ENCODE data around the gene ARL16. TPM values are rescaled to one million over a fixed set of nuclear protein-coding genes. Genes with fewer than 3 reads are reported as not detected.

The ARL16 gene
- total and polyA plus RNA-seq, 2 of the 8 experiments (the other 6 are each of a cell fraction or from before 2014, with no cell fraction given), result 37.0 to 60.8 TPM

DNA sequence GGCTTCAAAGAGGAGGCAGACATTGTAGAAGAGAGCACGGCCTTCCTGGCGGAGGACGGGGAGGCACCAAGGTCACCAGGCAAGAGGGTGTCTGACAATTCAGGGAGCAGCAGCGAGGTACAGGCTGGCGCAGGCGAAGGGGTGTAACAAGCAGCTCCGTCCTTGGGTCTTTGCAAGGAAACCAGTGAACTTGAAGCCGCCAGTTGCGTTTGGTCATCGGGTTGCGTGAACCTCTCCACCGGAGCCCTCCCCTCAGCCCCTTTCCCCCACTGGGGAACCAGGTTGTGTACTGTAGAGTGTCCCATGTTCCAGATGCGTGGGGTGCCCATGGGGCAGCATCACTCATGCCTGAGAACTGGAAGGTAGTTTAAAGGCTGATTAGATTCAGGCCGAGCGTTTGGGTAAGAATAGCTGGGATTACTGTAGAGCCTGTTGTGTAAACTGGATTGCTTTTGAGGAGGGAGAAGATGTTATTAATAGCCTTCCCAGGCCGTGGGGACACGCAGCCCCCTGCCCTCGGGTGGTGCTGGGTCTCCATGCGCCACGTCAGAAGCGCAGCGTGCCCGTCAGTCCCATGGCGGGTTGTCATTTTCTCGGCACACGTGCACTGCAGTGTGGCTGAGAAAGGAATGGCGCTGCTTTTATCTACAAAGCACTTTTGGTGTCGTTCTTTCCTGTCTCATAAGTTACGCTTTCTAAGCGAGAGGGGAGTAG is 22.1 kb upstream of the ARL16 start:
- no peak overlapping the region for H2AFZ ChIP-seq (ENCODE audit: low read length)
- no peak for DNase-seq (ENCODE audit: low read depth in 1 of 2, low spot score in 2 of 2)
- no peak overlapping the region for H2BK20ac ChIP-seq (ENCODE audit: low read length)
- peaks cover 0 to 22% (median 14%) of the 10 kb centered on the region in 4 experiments; a peak in 5 of 7 replicates for H3K4me1 ChIP-seq (replicated peaks in 1 of 4; ENCODE audit: control insufficient read depth in 3 of 4, insufficient read depth in 4 of 4, low read length in 3 of 4)
- peaks cover 9 to 43% of the 10 kb centered on the region in 2 experiments; a peak in 3 of 4 replicates for H3K79me2 ChIP-seq (ENCODE audit: control insufficient read depth in 1 of 2, insufficient read depth in 2 of 2, low read length in 2 of 2)
- 93% methylated on average over 27 of the region's 30 CpGs; no CpG with 5 or more reads in 1 of the 2 experiments for WGBS, 2 experiments (ENCODE audit: extremely low coverage in 1 of 2, insufficient coverage in 1 of 2, insufficient read length in 1 of 2, insufficient replicate concordance in 2 of 2, low coverage in 1 of 2, low lambda C conversion rate in 2 of 2, missing lambda C conversion rate in 1 of 2)
- no peaks in the 10 kb centered on the region for H3K27me3 ChIP-seq (replicated peaks in 1 of 4; ENCODE audit: control insufficient read depth in 3 of 4, extremely low read depth in 1 of 4, insufficient read depth in 3 of 4, low read length in 3 of 4)
- H3K4me3 ChIP-seq (ENCODE audit: extremely low read depth in 1 of 4, insufficient read depth in 2 of 4, low read depth in 3 of 4, low read length in 4 of 4), result no peak overlapping the region
- ChIA-PET POLR2A (ENCODE audit: partially characterized antibody) (interaction anchor here (0.8 to 17.2 kb wide), 6 partner anchors 18 to 307 kb away, joined by 3 to 436 read pairs (median 4); partner anchors contain the start of genes ARL16, HGS, MAFG and SLC25A10), CTCF (ENCODE audit: partially characterized antibody) (interaction anchor here (0.6 to 1.9 kb wide), 3 partner anchors 33 to 187 kb away, joined by 3 to 6 read pairs (median 3); no protein-coding TSS in a partner anchor)
- no peak overlapping the region for H2BK5ac ChIP-seq (ENCODE audit: low read depth, low read length)
- peaks cover 10 to 11% of the 10 kb centered on the region in 2 experiments for H4K20me1 ChIP-seq (replicated peaks in 1 of 2; ENCODE audit: control insufficient read depth in 1 of 2, insufficient read depth in 2 of 2, low read length in 2 of 2)
- H3K23me2 ChIP-seq (ENCODE audit: low read depth, low read length), result peaks cover 13% of the 10 kb centered on the region
- no peak overlapping the region for H4K8ac ChIP-seq (ENCODE audit: extremely low read depth, insufficient read depth, low read length)
- no peak overlapping the region for H2AK5ac ChIP-seq (ENCODE audit: low read depth, low read length)
- no peak overlapping the region for H4K91ac ChIP-seq (replicated peaks; ENCODE audit: insufficient read length, low read length)
- no peak overlapping the region for H3K56ac ChIP-seq (replicated peaks; ENCODE audit: insufficient read length, low read depth, low read length)
- no peak overlapping the region for H3K23ac ChIP-seq (ENCODE audit: insufficient read length)
- H3K9ac ChIP-seq (replicated peaks in 1 of 4; ENCODE audit: extremely low read depth in 1 of 4, low read depth in 3 of 4, low read length in 3 of 4), result no peak overlapping the region
- H3K4ac ChIP-seq (replicated peaks; ENCODE audit: insufficient read length, low read depth, low read length), result no peak overlapping the region
- H3K36me3 ChIP-seq (ENCODE audit: control insufficient read depth in 2 of 4, insufficient read depth in 4 of 4, low read length in 3 of 4), result peaks cover 20 to 35% (median 29%) of the 10 kb centered on the region in 4 experiments
- no peak overlapping the region for H3K27ac ChIP-seq (ENCODE audit: low read depth, low read length)
- H2BK12ac ChIP-seq (ENCODE audit: low read depth, low read length), result no peak overlapping the region
- H2BK15ac ChIP-seq (ENCODE audit: low read length), result no peak overlapping the region
- H3K4me2 ChIP-seq (ENCODE audit: insufficient read depth in 1 of 2, low read depth in 2 of 2, low read length in 2 of 2), result no peak overlapping the region
- peaks cover 16% of the 10 kb centered on the region for H3K79me1 ChIP-seq (ENCODE audit: low read depth, low read length)
- no peaks in the 10 kb centered on the region for H3K9me3 ChIP-seq (ENCODE audit: insufficient read depth in 2 of 2, low read depth in 1 of 2, low read length in 1 of 2)
- FAIRE-seq, result no peak
- H4K5ac ChIP-seq (ENCODE audit: insufficient read length, low read depth, low read length), result no peak overlapping the region
- H3K14ac ChIP-seq (ENCODE audit: insufficient read length), result no peak overlapping the region
- H3K18ac ChIP-seq (ENCODE audit: extremely low read depth, low read length), result no peak overlapping the region
- TF ChIP-seq SAP30 (IDR thresholded peaks at IDR 0.05; ENCODE audit: insufficient read depth, insufficient replicate concordance, low read length) (no peak), POLR2A (IDR thresholded peaks at IDR 0.05; ENCODE audit: control extremely low read depth in 1 of 2, low read depth in 2 of 2, low read length in 2 of 2) (peak in 1 of 2 experiments; percentile 26; a peak in 2 of 3 replicates)
- H2BK120ac ChIP-seq (replicated peaks; ENCODE audit: low read depth, low read length), result no peak overlapping the region
